Keratinocyte (primary cell): ENCODE results near the gene RPL23. TPM values are rescaled to one million over a fixed set of nuclear protein-coding genes. Genes with fewer than 3 reads are reported as not detected.

Experiments used
- DNase-seq: peaks from one replicate; pipeline ENCODE4 v3.0.0-alpha.2; 2011; ENCODE audit warnings: low read depth, missing footprints, low spot score
- FAIRE-seq: peaks from 2 replicates; lab custom pipeline; 2011; peaks lifted over from hg19 to GRCh38; lab: Jason Lieb, UNC
- H2AFZ ChIP-seq: 2 replicates; pipeline ENCODE4 v1.6.0; 2012; ENCODE audit warnings: low read length, control low read depth, inconsistent platforms; ENCODE audit not compliant: control insufficient read depth
- H3K27ac ChIP-seq: 2 replicates; pipeline ENCODE4 v1.5.1; 2011; ENCODE audit warnings: low read length; ENCODE audit not compliant: control insufficient read depth, insufficient read depth
- H3K27me3 ChIP-seq: 3 replicates; pipeline ENCODE4 v1.6.0; 2011; ENCODE audit warnings: low read length; ENCODE audit not compliant: control insufficient read depth, insufficient read depth; ENCODE audit errors: extremely low read depth
- H3K36me3 ChIP-seq, 2 experiments: 2 replicates in 1 of 2; 3 replicates in 1 of 2; pipeline ENCODE4 v1.5.1; 2011; ENCODE audit warnings: low read length in 2 of 2, mild to moderate bottlenecking in 1 of 2; ENCODE audit not compliant: control insufficient read depth in 2 of 2, insufficient read depth in 2 of 2; ENCODE audit errors: extremely low read depth in 1 of 2
- H3K4me1 ChIP-seq: 3 replicates; pipeline ENCODE4 v1.5.1; 2011; ENCODE audit warnings: low read length; ENCODE audit not compliant: control insufficient read depth, insufficient read depth; ENCODE audit errors: extremely low read depth
- H3K4me2 ChIP-seq: 3 replicates; pipeline ENCODE4 v1.6.0; 2011; ENCODE audit warnings: low read depth, low read length; ENCODE audit not compliant: control insufficient read depth, insufficient read depth; ENCODE audit errors: extremely low read depth
- H3K4me3 ChIP-seq, 3 experiments: fragments of 200-600 bp in 1 of 3; sonication (generic) in 1 of 3; 2 replicates in 2 of 3; 3 replicates in 1 of 3; pipeline ENCODE4 v1.5.1; 2011 to 2016; ENCODE audit warnings: low read length in 3 of 3, mild to moderate bottlenecking in 3 of 3, control low read depth in 2 of 3, inconsistent platforms in 1 of 3, low read depth in 1 of 3, mixed read lengths in 1 of 3, mixed run types in 1 of 3, moderate library complexity in 1 of 3; ENCODE audit not compliant: control insufficient read depth in 2 of 3, insufficient read depth in 2 of 3; ENCODE audit errors: extremely low read depth in 1 of 3
- H3K79me2 ChIP-seq: 2 replicates; pipeline ENCODE4 v1.6.0; 2012; ENCODE audit warnings: low read length; ENCODE audit not compliant: control insufficient read depth, insufficient read depth
- H3K9ac ChIP-seq: 3 replicates; pipeline ENCODE4 v1.6.0; 2011; ENCODE audit warnings: low read length; ENCODE audit not compliant: control insufficient read depth, insufficient read depth; ENCODE audit errors: extremely low read depth
- H3K9me1 ChIP-seq: 3 replicates; pipeline ENCODE4 v1.6.0; 2011; ENCODE audit warnings: low read length; ENCODE audit not compliant: control insufficient read depth, insufficient read depth; ENCODE audit errors: extremely low read depth
- H3K9me3 ChIP-seq: 2 replicates; pipeline ENCODE4 v1.5.1; 2012; ENCODE audit warnings: low read depth, low read length; ENCODE audit not compliant: control insufficient read depth
- H4K20me1 ChIP-seq: 3 replicates; pipeline ENCODE4 v1.6.0; 2011; ENCODE audit warnings: low read length; ENCODE audit not compliant: control insufficient read depth, insufficient read depth; ENCODE audit errors: extremely low read depth
- EZH2 ChIP-seq: IDR thresholded peaks from one replicate; pipeline ENCODE4 v1.6.1; 2012; ENCODE audit warnings: inconsistent platforms, mild to moderate bottlenecking, low read length, moderate library complexity
- dilution Hi-C: fragments of 300-500 bp; cut with MboI; formaldehyde crosslinking; loops from one replicate; pipeline ENCODE4 v1.7.0; 2020; ENCODE audit warnings: low sequenced_read_pairs; ENCODE audit not compliant: extremely low pct_ligation_motif_present
- polyA plus RNA-seq, 5 experiments: library from polyadenylated mRNA; depleted of rRNA in 3 of 5; stranded (reverse) in 3 of 5; stranded (forward) in 1 of 5; unstranded in 1 of 5; fragments of >200 nt; gene quantifications; 1 replicate in 1 of 5; 2 replicates in 3 of 5; 3 replicates in 1 of 5; pipeline versions ENCODE4 v1.2.1 to v1.2.3, GENCODE V29; 2011 to 2012; ENCODE audit warnings: missing spikeins in 2 of 5, low read depth in 1 of 5, low replicate concordance in 1 of 5
- TF ChIP-seq, protein P1 (sequence below), 3 experiments: IDR thresholded peaks in 1 of 3; conservative IDR thresholded peaks in 1 of 3; optimal IDR thresholded peaks in 1 of 3; 2 replicates in 2 of 3; 3 replicates in 1 of 3; pipeline versions ENCODE3 to v1.5.1; 2011; ENCODE audit warnings: low read length in 3 of 3, mild to moderate bottlenecking in 3 of 3, moderate library complexity in 2 of 3, control low read depth in 1 of 3, inconsistent platforms in 1 of 3; ENCODE audit not compliant: insufficient read depth in 2 of 3; ENCODE audit errors: extremely low read depth in 1 of 3

Gene RPL23
- polyA plus RNA-seq, 1 donor (not counting 4 experiments of a cell fraction or from before 2014, with no cell fraction given): 2,966 TPM

DNA sequence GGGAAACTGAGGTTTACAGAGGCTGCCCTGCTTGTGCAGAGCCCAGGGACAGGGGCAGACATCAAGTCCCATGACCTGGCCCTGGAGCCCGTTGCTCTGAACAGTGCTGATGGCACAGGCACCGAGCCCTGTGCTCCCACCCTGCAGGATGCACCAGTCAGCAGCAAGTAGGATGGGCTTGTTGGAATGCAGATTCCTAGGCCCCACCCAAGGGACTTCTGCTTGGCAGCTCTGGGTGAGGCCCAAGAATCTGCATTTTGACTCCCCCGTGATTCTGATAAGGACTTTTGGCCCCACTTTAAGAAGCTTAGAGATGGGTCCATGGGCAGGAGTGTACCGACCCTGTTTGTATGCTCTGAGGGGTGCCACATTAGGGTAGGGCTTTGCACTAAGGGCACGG is 39.6 kb upstream of the RPL23 start:
- H3K27me3 ChIP-seq: no peaks in the 10 kb centered on the region
- no peaks in the 10 kb centered on the region for H3K4me1 ChIP-seq
- no peak overlapping the region for H3K4me3 ChIP-seq
- no peaks in the 10 kb centered on the region for H3K9me3 ChIP-seq
- DNase-seq: no peak
- dilution Hi-C loops: no loop called here
- peaks cover 19% of the 10 kb centered on the region for H3K79me2 ChIP-seq
- no peak overlapping the region for H2AFZ ChIP-seq
- peaks cover 52 to 61% of the 10 kb centered on the region in 2 experiments for H3K36me3 ChIP-seq
- H3K9ac ChIP-seq: no peak overlapping the region
- no peak for FAIRE-seq
- no peak overlapping the region for H3K27ac ChIP-seq
- TF ChIP-seq, protein P1, sequence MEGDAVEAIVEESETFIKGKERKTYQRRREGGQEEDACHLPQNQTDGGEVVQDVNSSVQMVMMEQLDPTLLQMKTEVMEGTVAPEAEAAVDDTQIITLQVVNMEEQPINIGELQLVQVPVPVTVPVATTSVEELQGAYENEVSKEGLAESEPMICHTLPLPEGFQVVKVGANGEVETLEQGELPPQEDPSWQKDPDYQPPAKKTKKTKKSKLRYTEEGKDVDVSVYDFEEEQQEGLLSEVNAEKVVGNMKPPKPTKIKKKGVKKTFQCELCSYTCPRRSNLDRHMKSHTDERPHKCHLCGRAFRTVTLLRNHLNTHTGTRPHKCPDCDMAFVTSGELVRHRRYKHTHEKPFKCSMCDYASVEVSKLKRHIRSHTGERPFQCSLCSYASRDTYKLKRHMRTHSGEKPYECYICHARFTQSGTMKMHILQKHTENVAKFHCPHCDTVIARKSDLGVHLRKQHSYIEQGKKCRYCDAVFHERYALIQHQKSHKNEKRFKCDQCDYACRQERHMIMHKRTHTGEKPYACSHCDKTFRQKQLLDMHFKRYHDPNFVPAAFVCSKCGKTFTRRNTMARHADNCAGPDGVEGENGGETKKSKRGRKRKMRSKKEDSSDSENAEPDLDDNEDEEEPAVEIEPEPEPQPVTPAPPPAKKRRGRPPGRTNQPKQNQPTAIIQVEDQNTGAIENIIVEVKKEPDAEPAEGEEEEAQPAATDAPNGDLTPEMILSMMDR (optimal IDR thresholded peaks at IDR 0.05 in 1 of 3, IDR thresholded peaks at IDR 0.05 in 1 of 3, conservative IDR thresholded peaks at IDR 0.05 in 1 of 3; ENCODE audit: extremely low read depth in 1 of 3, insufficient read depth in 2 of 3, low read length in 3 of 3): no peak
- no peak for TF ChIP-seq EZH2
- H3K9me1 ChIP-seq: no peaks in the 10 kb centered on the region
- peaks cover under 1% of the 10 kb centered on the region for H4K20me1 ChIP-seq
- no peak overlapping the region for H3K4me2 ChIP-seq

DNA sequence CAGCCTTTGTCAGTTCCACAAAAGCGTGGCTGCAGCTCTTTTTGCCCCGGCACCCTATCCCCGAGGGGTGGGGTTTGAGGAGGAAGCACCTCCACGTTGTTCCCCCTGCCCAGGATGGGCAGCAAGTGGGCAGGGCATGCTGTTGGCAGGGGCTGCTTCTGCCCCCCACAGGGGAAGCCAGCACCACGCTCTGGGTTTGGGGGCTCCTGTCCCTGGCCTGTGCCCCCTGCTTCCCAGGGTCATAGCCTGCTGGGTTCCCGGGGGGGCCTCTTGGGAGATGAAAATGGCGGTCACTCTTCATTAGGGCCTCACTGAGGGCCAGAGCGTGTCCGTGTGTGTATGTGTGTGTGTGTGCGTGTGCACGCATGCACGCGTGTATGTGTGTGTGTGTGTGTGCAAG is 39.1 kb upstream of the RPL23 start:
- H3K79me2 ChIP-seq: peaks cover 24% of the 10 kb centered on the region
- no peaks in the 10 kb centered on the region for H3K4me1 ChIP-seq
- TF ChIP-seq EZH2: no peak
- no peak overlapping the region for H3K4me2 ChIP-seq
- H3K27ac ChIP-seq: no peak overlapping the region
- no peak overlapping the region for H2AFZ ChIP-seq
- no peak for FAIRE-seq
- H3K27me3 ChIP-seq: no peaks in the 10 kb centered on the region
- no peak overlapping the region for H3K4me3 ChIP-seq
- H3K9me1 ChIP-seq: no peaks in the 10 kb centered on the region
- peaks cover 5% of the 10 kb centered on the region for H4K20me1 ChIP-seq
- dilution Hi-C loops: no loop called here
- peaks cover 52 to 64% of the 10 kb centered on the region in 2 experiments for H3K36me3 ChIP-seq
- DNase-seq: no peak
- no peak overlapping the region for H3K9ac ChIP-seq
- no peaks in the 10 kb centered on the region for H3K9me3 ChIP-seq

DNA sequence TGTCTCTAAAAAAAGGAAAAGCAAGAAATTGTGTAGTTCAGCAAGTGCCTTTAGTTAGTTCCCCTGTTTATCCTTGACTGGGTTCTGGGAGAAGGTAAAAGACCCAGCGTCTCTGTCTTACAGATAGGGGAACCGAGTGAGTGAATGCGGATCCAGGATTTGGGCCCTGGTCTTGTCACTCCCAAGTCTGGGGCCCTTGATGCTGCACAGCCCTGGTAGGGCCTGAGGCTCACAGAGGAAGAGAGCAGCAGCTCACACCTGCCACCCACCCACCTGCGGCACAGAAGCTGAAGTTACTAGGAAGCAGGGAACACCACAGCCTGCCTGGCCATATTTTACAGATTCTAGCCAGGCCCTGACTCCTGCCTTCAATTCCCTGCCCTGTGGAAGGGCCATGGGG is 38.6 kb upstream of the RPL23 start:
- no peak for DNase-seq
- Histone ChIP-seq H3K4me3 (no peak overlapping the region), H3K9me3 (no peaks in the 10 kb centered on the region), H3K4me2 (no peak overlapping the region), H3K4me1 (no peaks in the 10 kb centered on the region), H3K79me2 (peaks cover 29% of the 10 kb centered on the region), H2AFZ (no peak overlapping the region), H3K36me3 (peaks cover 53 to 66% of the 10 kb centered on the region in 2 experiments), H4K20me1 (peaks cover 6% of the 10 kb centered on the region), H3K9me1 (no peaks in the 10 kb centered on the region), H3K9ac (no peak overlapping the region), H3K27ac (no peak overlapping the region), H3K27me3 (no peaks in the 10 kb centered on the region)
- dilution Hi-C loops: no loop called here
- FAIRE-seq: no peak
- TF ChIP-seq, protein P1 (optimal IDR thresholded peaks at IDR 0.05 in 1 of 3, IDR thresholded peaks at IDR 0.05 in 1 of 3, conservative IDR thresholded peaks at IDR 0.05 in 1 of 3; ENCODE audit: extremely low read depth in 1 of 3, insufficient read depth in 2 of 3, low read length in 3 of 3): no peak
- TF ChIP-seq EZH2: no peak
